HG02938 (cell line): ENCODE results near the gene HIPK2.
A peak's percentile ranks its signal among the peaks of the same experiment; 100 is the strongest.

Source experiments
- ATAC-seq: cut with Tn5 transposase; IDR thresholded peaks from one replicate; pipeline ENCODE4 v1.9.1; 2021; ENCODE audit warnings: mild to moderate bottlenecking, moderate library complexity; ENCODE audit not compliant: unreplicated experiment

Gene HIPK2

GRCh38 chr7:139737221-139738100 is 40.3 kb downstream of the HIPK2 start:
- no peak for ATAC-seq

- no peak for ATAC-seq
Measured at GRCh38 chr7:139735912-139736595, 41.7 kb downstream of the HIPK2 start.

- no peak for ATAC-seq
Measured at GRCh38 chr7:139735466-139735865, 42.3 kb downstream of the HIPK2 start.

GRCh38 chr7:139734395-139734794 is 43.4 kb downstream of the HIPK2 start:
- no peak for ATAC-seq

GRCh38 chr7:139733751-139734150 is 44.0 kb downstream of the HIPK2 start:
- no peak for ATAC-seq

- ATAC-seq: no peak
Measured at GRCh38 chr7:139732471-139733167, 45.2 kb downstream of the HIPK2 start.

- ATAC-seq: no peak
Measured at GRCh38 chr7:139731802-139732470, 45.9 kb downstream of the HIPK2 start.

- ATAC-seq: peak; percentile 73
Measured at GRCh38 chr7:139730746-139731612, 46.8 kb downstream of the HIPK2 start.

GRCh38 chr7:139728203-139728602 is 49.6 kb downstream of the HIPK2 start:
- no peak for ATAC-seq

GRCh38 chr7:139727151-139727705 is 50.6 kb downstream of the HIPK2 start:
- no peak for ATAC-seq

- ATAC-seq: no peak
Measured at GRCh38 chr7:139726485-139726869, 51.3 kb downstream of the HIPK2 start.

GRCh38 chr7:139725858-139726484 is 51.8 kb downstream of the HIPK2 start:
- no peak for ATAC-seq

GRCh38 chr7:139725077-139725476 is 52.7 kb downstream of the HIPK2 start:
- peak; percentile 91 for ATAC-seq

GRCh38 chr7:139722604-139723003 is 55.2 kb downstream of the HIPK2 start:
- ATAC-seq: no peak

- no peak for ATAC-seq
Measured at GRCh38 chr7:139721821-139722220, 56.0 kb downstream of the HIPK2 start.

GRCh38 chr7:139721417-139721816 is 56.4 kb downstream of the HIPK2 start:
- no peak for ATAC-seq

GRCh38 chr7:139720705-139721231 is 57.0 kb downstream of the HIPK2 start:
- no peak for ATAC-seq

- ATAC-seq: no peak
Measured at GRCh38 chr7:139720186-139720585, 57.6 kb downstream of the HIPK2 start.

GRCh38 chr7:139718859-139719258 is 58.9 kb downstream of the HIPK2 start:
- ATAC-seq: no peak
